GM19467 (cell line): ENCODE measurements around the gene ULK1.

Source experiments
- ATAC-seq: cut with Tn5 transposase; IDR thresholded peaks from one replicate; pipeline ENCODE4 v1.9.1; 2021; ENCODE audit warnings: mild to moderate bottlenecking, moderate library complexity; ENCODE audit not compliant: unreplicated experiment

ULK1 gene

DNA sequence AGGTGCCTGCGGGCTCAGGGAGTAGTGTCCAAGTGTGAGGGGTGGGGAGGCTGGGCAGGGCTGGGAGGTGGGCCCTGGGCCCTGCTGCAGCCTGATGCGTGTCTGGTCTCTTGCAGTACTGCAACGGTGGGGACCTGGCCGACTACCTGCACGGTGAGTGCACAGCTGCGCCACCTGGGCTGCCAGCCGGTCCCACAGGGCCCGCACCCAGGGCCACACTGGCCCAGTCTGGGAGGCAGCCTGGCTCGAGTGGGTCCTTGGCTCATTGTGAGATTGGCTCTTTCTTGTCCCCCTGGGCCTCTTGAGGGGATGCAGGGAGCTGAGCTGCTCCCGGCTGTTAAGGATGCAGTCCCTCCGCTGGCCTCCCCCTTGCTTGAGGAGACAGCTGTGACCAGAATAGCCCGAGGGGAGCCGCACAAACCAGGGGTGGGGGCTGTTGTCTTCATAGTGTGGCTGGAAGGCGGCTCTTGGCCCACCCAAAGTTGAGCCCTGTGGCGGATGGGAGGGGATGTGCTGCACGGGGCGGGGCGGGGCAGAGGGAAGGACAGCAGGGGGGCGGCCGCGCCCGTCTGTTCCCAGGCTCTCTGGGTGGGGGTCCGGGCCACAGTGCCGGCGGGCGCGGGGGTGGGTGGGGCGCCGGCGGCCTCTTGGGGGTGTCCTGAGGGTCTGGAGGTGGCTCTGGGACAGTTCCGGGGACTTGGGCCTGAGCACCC, 13.1 kb downstream of the ULK1 start:
- ATAC-seq: no peak

DNA sequence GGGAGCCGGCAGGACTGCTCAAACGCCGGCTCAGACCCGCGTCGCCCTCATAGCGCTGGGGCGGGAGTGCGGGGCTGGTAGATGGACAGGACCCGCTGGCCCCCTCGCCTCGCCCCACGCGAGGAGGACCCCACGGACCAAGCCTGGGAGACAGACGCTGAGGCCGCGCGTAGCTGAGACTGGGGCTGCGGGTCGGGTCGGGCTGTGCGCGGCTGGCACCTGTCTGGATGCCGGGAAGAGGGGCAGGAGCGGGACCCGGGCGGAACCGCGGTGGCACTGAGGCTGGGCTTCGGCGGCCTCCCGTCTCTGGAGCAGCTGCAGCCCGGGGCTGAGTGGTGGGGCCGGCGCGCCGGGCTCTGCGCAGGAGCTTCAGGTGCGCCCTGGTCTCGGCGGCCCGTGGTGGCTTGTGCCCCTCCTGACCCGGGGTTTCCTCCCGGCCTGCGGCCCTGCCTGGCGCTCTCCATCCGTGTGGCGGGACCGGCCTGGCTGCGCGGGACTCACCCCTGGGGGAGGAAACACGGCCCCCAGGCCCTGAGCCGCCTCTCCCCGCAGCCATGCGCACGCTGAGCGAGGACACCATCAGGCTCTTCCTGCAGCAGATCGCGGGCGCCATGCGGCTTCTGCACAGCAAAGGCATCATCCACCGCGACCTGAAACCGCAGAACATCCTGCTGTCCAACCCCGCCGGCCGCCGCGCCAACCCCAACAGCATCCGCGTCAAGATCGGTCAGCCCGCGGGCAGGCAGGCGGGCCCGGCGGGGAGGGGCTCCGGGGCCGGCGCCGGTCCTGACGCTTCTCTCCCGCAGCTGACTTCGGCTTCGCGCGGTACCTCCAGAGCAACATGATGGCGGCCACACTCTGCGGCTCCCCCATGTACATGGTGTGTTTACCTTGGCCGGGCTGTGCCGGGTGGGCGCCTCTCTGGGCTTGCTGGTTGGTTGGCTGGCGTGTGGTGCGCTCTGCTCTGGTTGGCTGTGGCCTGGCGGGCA, 14.0 kb downstream of the ULK1 start:
- no peak for ATAC-seq

DNA sequence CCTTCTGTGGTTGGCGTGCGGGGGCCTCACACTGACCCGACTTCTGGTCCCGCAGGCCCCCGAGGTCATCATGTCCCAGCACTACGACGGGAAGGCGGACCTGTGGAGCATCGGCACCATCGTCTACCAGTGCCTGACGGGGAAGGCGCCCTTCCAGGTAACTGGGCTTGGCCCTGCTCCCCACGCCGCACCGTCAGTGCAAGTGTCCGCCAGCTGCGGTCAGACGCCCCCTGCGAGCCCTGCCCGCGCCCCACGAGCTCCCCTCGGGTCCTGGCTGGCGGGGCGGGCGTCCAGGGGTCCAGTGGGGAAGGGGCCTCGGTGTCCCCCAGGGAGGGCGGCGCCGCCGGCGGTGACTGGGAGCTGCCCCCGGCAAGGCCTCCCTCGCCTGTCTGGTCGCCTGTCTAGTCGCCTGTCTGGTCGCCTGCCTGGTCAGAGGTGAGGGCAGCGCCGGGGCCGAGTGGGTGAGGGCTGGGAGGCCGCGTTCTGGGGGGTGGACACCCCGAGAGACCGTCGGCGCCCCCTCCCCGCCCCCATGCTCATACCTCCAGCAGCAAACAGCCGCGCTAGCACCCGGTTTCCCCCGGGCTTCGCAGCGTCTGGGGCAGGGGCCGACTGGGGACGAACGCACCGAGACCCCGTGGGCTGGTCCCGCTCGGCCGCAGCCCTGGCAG, 14.8 kb downstream of the ULK1 start:
- ATAC-seq: no peak

DNA sequence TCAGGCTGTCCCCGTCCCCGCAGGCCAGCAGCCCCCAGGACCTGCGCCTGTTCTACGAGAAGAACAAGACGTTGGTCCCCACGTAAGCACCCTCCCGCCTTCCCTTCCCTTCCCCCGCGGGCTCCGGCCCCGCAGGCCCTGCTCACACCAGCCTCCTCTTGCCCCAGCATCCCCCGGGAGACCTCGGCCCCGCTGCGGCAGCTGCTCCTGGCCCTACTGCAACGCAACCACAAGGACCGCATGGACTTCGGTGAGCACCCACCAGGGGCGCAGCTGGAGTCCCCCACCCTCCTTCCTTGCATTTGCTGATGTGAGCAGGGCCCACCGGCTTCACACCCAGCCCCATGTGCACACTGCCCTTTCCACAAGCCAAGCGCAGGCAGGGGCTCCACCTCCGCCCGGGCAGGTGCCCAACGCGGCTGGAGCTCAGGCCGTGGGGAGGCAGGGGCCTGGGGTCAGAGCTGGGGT, 15.4 kb downstream of the ULK1 start:
- no peak for ATAC-seq

DNA sequence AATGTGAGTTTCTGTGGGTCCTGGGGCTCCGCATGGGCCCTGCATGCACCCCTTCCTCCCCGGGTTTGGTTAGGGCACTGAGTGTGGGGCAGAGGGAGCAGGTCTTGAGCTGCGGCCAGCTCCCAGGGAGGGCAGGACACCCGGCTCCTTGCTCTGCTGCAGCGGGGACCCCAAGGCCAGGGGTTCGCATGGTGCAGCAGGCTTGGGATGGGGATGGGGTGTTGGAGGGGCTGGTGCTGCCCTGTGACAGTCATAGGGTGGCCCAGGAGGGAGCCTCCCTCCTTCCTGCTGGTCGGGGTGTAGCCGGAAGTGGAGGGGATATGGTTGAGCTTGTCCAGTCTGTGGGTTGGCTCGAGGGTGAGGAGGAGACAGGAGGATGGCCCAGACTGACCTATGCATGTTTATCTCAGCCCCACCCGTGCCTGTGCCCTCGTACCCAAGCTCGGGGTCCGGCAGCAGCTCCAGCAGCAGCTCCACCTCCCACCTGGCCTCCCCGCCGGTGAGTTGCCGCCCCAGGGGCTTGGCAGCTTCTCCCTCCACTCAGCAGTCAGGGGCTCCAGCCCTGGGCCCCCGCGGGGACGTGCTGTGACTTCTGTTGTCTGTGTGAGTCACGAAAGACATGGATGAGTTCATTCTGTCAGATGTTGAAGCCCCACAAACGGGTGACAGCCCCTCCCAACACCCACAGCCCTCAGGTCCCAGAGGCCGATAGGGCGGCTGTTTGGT, 16.0 kb downstream of the ULK1 start:
- ATAC-seq: no peak

DNA sequence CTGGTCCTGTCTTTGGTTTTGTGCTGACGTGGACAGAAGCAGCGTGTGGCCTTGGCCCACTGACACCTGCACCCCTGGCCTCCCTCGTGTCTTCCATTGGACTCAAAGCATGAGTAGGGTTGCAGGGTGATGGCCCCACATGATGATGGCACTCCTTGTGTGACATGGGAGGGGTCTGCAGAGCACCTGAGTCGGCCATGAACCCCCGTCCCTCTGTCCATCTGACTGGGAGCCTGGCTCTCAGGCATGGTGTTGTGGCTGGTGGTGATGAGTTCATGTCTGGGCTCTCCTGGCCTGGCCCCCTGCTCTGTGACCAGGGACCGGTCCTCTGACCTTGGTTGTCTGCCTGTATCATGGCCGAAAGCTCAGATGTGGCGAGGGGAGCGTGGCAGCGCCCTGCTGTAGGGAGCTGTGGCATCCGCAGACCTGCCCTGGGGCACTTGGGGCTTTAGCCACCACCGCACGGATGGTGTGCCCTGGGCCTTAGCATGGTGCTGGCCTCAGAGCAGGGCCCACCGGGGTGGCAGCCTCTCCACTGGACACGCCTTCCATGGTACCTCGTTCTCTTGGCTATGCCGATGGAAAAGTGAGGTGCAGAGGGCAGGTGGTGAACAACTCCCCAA, 16.7 kb downstream of the ULK1 start:
- ATAC-seq: no peak

DNA sequence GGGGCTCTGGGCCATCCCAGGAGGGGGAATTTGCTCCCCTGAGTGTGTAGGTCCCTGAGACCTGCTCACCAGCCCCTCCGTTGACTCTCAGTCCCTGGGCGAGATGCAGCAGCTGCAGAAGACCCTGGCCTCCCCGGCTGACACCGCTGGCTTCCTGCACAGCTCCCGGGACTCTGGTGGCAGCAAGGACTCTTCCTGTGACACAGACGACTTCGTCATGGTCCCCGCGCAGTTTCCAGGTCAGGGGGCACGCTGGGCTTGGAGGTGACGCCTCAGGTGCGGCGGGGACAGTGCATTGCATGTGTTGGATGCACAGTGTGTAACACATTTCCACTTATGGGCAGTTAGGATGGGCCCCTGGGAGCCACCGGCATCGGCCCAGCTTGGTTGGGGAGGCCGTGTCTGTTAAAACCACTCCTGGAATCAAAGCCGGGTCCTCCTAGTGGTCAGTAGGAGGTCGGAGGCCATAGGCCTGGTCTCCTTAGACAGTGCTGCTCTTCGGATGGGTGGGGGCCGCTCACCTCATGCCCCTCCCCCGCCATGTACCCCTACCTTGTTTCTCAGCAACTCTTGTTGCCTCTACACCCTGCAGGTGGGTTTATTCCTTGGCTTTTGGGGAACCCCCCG, 17.5 kb downstream of the ULK1 start:
- no peak for ATAC-seq

DNA sequence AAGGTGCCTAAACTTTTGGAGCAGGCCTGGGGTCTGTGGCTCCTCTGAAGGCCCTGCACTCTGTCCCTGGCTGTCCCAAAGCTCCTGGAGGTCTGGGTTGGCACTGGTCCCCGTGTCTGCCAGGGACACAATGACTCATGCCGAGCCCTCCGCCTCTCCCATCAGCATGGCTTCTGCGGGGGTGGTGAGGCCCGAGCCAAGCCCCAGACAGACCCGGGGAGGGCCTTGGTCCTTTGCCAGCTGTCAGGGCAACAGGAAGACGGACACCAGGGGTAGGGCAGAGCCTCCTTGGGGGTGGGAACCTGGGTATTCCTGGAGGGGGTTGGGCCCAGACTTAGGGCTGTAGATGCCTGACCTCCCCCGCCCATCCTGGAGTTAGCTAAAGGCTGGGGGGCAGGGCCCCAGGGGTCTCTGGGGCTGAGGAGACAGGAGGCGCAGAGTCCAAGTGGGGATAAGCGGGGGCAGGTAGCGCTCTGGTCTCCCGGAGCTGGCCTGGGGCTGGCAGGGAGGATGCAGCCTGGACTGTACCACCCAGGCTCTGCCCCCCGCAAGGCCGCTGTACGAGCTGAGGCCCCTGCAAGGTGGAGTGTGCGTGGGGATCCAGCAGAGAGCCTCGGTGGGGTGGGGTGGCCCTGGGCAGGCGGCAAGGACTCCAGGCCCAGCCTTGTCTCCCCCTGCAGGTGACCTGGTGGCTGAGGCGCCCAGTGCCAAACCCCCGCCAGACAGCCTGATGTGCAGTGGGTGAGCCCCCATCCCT, 18.3 kb downstream of the ULK1 start:
- no peak for ATAC-seq

DNA sequence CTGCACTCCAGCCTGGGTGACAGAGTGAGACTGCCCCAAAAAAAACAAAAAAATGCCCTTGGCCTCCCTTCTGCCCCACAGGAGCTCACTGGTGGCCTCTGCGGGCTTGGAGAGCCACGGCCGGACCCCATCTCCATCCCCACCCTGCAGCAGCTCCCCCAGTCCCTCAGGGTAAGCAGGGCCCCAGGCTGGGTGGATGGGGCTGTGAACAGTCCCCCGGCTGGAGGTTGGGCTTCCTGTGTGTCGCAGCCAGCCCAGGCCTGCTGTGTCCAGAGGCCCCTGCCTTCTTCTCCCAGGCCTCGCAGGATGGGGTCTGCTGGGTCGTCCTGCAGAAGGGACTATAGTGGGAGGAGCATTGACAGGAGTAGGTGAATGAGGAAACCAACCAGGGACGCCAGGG, 19.2 kb downstream of the ULK1 start:
- ATAC-seq: no peak

DNA sequence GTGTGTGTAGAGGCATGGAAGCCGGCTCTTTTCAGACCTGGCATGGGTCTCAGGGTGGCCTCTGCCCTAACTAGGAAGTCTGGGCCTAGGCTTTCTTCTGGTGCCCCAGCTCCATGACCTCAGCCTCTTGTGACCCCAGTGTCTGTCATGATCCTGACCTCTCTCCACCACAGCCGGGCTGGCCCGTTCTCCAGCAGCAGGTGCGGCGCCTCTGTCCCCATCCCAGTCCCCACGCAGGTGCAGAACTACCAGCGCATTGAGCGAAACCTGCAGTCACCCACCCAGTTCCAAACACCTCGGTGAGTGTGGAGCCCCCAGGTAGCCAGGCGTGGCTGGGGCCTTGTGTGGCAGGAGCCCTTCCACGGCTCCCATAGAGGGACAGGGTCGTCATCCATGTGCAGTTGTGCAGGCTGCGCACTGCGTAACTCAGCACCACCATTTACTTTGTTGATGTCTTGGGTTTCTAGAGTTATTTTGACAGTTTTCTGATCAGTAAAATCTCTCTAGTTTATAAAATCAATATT, 19.8 kb downstream of the ULK1 start:
- ATAC-seq: no peak

DNA sequence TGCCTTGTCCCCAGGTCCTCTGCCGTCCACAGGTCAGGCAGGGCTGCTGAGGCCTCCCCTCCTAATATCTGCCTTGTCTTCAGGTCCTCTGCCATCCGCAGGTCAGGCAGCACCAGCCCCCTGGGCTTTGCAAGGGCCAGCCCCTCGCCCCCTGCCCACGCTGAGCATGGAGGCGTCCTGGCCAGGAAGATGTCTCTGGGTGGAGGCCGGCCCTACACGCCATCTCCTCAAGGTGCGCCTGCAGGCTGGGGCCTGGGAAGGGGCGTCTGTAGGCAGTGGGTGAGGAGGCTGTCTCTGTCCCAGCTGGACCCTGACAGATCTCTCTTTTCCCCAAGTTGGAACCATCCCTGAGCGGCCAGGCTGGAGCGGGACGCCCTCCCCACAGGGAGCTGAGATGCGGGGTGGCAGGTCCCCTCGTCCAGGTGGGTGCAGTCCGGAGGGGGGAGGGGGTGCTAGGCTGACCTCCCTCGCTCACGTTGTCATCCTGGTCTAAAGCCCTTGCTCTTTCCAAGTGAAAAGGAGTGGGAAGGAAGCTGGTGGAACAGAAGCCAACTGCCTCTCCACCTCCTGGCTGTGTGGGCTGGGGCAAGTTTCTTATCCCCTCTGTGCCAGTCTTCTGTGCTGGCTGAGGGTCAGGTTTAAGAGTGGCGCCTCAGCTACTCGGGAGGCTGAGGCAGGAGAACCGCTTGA, 20.7 kb downstream of the ULK1 start:
- no peak for ATAC-seq

DNA sequence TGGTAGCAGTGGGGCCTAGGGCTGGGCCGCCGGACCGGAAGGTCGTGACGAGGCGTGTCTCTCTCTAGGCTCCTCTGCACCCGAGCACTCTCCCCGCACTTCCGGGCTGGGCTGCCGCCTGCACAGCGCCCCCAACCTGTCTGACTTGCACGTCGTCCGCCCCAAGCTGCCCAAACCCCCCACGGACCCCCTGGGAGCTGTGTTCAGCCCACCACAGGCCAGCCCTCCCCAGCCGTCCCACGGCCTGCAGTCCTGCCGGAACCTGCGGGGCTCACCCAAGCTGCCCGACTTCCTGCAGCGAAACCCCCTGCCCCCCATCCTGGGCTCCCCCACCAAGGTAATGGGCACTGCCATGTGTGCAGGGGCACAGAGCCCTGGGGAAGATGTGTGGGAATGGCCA, 21.4 kb downstream of the ULK1 start:
- no peak for ATAC-seq

DNA sequence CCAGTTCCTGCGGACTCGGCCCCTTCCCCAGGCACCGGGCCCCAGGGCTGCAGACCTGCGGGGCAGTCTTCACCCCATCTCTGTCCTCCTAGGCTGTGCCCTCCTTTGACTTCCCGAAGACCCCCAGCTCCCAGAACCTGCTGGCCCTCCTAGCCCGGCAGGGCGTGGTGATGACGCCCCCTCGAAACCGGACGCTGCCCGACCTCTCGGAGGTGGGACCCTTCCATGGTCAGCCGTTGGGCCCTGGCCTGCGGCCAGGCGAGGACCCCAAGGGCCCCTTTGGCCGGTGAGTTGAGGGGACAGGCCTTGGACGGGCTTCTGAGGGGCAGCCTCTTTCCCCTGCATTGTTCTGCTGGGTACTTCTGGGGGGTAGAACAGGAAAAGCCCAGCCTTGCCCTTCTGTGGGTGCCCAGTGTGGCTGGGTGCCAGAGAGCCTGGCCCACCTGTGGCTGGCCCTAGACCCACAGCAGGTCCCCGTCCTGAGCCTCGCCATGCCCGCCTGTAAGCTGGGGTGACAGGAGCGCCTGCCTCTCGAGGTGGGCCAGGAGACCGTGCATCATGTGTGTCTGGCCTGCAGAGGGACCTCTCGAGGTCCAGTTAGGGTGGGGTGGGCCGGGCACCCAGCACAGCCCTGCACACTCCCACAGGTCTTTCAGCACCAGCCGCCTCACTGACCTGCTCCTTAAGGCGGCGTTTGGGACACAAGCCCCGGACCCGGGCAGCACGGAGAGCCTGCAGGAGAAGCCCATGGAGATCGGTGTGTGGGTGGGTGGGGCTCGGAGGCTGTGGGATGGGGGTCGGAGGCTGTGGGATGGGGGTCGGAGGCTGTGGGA, 22.1 kb downstream of the ULK1 start:
- no peak for ATAC-seq

DNA sequence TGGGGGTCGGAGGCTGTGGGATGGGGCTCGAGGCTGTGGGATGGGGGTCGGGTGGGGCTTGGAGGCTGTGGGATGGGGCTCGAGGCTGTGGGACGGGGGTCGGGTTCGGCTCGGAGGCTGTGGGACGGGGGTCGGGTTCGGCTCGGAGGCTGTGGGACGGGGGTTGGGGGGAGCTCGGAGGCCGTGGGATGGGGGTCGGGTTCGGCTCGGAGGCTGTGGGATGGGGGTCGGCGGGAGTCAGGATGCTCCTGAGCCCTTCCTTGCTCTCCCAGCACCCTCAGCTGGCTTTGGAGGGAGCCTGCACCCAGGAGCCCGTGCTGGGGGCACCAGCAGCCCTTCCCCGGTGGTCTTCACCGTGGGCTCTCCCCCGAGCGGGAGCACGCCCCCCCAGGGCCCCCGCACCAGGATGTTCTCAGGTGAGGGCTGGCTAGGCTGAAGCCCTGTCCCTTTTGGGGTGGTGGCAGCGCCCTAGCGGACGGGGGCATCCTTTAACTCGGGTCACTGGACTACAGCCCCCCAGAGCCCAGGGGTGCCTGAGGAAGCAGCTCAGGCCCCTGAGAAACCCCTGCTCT, 22.8 kb downstream of the ULK1 start:
- ATAC-seq: no peak

DNA sequence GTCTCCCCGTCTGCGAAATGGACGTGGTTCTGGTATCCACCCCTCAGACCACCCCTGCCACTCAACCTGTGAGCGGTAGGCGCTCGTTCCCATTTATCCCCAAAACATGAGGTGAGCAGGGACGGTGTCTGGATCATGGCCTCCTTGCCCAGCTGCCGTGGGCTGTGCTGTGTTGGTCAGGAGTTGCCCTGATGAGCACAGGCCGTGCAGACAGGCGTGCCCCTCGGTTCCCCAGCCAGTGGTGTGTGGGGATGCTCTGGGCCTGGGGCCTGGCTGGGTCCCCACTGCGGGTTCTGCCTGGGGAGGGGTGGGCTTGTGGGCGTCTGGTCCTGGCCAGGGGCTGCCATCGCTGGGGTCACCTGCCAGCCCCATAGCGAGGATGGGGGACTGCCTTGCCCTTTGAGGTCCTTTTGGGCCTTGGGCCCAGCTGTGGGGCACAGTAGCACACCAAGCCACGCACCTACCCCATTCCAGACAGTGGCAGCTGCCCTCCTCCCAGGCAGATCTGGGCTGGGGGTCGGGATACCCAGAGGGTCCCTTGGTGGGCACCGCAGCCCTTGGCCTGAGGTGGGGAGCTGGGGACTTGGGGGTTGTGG, 23.4 kb downstream of the ULK1 start:
- no peak for ATAC-seq

DNA sequence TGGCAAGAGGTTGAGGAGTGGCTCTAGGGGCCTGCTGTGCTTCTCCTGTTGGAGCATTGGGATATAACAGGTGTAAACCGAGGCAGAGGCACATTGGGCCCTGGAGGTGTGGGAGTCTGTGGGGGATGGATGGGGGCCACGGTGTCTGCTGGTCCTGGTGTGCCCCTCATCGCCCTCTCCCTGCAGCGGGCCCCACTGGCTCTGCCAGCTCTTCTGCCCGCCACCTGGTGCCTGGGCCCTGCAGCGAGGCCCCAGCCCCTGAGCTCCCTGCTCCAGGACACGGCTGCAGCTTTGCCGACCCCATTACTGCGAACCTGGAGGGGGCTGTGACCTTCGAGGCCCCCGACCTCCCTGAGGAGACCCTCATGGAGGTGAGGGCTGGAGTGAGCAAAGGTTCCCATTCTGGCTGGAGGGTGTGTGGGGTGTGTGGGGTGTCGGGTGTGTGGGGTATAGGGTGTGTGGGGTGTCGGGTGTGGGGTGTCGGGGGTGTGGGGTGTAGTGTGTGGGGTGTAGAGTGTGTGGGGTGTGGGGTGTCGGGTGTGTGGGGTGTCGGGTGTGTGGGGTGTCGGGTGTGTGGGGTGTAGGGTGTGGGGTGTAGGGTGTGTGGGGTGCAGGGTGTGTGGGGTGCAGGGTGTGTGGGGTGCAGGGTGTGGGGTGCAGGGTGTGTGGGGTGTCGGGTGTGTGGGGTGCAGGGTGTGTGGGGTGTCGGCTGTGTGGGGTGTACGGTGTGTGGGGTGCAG, 24.1 kb downstream of the ULK1 start:
- ATAC-seq: no peak
